Erythroblast (primary cell): ENCODE data around the gene MYL7.

Experiments used
- DNase-seq, 2 experiments: peaks; one replicate each; lab custom pipeline; 2025; lab: John Stamatoyannopoulos, UW
- GATA1 ChIP-seq: IDR thresholded peaks from 2 replicates; pipeline ENCODE4 v1.6.1; 2011; ENCODE audit warnings: low read depth, mild to moderate bottlenecking, control low read depth, low read length, moderate library complexity
- POLR2A ChIP-seq: IDR thresholded peaks from 2 replicates; pipeline ENCODE4 v1.6.1; 2011; ENCODE audit warnings: mild to moderate bottlenecking, low read length

The MYL7 gene, protein sequence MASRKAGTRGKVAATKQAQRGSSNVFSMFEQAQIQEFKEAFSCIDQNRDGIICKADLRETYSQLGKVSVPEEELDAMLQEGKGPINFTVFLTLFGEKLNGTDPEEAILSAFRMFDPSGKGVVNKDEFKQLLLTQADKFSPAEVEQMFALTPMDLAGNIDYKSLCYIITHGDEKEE

DNA sequence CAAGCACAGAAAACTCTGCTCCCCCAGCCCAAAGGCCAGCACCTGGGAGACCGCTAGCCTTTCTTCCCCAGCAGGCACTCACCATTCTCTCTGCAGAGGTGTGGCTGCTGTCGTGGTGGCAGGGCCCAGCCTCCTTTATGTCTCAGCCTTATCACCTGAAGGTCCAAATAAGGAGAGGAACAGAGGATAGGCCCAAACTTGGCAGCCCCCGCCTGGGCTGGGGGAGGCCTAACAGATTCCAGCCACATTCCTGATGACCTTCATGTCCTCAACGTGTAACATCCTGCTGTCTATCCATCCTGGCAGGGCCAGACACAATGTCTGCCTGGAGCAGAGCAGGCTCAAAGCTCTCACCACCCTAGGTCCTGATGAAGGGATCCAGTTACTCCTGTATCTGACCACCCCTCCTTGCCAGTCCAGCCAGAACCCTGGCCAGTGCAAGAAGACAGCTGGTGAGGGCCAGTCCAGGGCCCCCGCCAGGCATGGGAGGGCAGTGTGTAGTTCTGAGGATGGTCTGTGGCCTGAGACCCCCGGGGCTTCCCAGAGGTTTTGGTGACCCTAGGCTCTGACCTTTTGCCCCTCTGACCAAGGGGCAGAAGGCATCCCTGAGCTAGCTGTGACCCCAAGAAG, at the start of gene MYL7:
Gene MYL7 (minus strand): TSS at position 112 of the 630 bp plus-strand sequence. CDS start 27 bp downstream, at position 85.
- no peak for TF ChIP-seq GATA1
- no peak for DNase-seq

DNA sequence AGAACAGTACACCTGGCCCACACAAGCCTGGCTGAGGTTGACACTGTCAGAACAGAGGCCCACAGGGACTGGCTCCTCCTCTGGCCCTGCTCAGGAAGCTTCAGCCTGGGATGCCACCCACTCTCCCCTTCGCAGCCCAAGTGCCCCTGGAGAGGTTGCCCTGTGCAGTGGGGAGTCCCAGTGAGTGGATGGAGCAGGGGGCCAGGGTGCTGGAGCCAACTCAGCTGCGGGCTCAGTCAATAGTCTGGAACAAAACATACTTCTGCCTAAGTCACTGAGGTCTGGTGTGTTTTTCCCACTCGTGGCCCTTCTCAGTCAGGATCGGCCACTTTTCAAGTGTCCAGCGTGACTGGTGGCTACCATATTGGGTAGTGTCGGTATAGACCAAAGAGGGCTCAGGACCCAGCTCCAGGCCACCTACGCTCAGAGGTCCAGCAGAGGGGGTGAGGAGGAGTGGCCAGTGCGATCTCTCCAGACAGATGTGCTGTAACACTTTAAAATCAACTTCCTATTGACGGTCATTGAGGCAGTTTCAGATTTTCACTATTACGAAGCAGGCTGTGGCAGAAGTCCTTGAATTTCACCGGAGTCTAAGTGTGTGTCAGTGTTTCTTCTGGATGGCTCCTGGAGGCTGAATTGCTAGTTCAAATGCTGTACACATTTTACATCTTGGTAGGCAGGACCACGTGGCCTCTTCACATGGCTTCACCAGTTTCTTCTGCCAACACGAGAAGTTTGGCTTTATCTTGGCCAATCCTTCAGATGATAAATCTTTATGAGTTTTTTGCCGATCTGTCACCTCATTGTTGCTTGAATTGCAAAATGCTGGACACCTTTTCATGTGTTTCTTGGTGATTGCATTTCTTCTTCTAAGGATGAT, 49.1 kb upstream of the MYL7 start:
- DNase-seq = no peak
- TF ChIP-seq POLR2A (no peak), GATA1 (no peak)

DNA sequence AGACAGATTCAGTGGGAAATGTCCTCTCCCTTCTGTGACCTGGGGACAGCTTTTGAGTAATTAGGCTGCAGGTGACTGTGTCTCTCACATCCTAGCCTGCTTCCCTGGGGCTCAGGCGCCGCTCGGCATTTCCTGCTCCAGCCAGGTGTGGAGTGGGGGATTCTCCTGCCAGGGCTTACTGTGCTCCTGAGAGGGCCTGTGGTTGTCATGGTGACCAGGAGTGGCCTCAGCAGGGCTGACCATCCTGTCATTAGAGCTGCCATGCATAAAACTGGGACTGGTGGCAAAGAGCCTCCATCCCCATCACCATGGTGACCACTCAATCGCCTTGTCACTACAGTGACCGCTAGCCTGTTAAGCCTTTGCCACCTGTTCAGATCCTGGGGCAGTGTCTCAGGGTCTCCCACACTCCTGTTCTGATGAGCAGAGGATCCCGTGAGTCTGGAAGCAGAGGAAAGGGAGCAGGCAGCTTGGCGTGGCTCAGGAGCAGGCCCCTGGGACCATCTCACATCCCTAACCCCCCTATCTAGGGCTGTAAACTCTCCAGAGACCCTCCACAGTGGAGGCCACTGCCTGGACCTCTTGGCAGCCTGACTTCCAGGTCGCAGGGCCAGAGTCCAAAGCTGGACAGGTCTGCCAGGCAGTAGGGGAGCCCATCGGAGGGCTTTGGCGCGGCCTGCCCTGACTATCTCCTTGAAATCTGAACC, 48.3 kb upstream of the MYL7 start, which contains the start of gene GCK:
Gene GCK (minus strand): TSS at position 154 of the 707 bp plus-strand sequence. CDS start 486 bp downstream, outside the sequence.
- TF ChIP-seq POLR2A = no peak
- no peak for TF ChIP-seq GATA1

DNA sequence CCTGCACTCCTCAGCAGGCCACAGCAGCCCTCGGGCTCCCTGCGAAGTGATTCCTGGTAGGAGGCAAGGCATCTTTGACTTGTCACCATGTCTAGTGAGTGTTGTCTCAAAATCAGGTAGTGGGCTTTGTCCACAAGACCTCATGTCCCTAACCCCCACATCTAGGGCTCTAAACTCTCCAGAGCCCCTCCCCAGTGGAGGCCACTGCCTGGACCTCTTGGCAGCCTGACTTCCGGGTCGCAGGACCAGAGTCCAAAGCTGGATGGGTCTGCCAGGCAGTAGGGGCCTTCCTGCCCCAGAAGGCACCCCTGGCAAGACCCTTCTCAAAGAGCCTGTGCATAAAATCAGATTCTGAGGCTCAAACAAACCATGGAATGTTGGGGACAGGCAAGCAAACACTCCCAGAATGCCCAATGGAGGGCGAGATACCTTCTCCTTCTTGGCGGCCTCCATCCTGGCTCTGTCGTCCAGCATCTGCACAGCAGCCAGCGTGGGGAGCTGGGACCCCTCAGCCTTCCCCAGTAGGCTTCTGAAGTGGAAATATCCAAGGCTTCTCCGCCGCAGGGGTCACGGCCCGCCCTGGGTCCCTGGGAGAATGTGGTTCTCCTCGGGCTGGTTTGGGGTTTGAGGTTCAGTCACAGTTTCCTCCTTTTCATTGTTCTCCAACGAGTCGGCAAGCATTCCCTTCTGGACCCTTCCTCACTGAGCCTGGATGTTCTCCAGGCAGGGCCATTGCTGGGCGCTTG, 47.5 kb upstream of the MYL7 start:
- TF ChIP-seq GATA1 (no peak), POLR2A (no peak)
- DNase-seq = no peak

More for the DNA sequence above, 48.3 kb upstream of the MYL7 start, which contains the start of gene GCK:
- DNase-seq = no peak

DNA sequence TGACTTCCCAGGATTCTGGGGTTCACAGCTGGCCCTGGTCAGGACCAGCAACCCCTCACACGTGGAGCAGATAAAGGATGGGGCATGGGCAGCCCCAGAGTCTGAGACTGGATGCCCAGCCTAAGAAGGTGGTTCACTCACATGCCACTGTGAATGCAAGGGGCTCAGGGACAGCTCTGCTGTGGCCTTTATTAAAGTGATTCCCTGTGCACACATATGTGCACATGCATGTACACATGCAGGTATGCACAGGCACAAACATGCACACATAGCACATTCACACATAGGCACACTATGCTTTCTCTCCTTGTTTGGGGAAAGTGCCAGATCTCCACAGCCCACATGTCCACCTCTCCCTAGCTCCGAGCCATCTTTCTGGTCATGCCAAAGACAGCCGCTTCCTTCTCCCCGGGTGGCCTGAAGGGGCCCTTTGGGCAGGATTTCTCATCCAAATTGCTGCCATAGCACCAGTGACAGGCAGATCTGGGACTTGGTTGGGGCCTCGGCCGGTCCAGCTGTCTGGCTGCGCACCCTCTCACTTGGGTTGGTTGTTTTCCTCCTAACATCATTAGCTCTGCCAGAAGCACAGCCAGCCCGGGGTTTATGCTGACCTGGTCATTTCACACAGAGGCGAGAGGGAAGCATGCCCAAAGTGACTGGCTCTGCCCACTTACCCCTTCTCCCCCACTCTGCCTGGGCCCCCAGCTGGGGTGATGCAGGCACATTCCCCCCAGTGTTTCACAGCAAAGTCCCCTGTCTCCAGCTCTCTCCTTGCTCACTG, 46.7 kb upstream of the MYL7 start:
- no peak for DNase-seq
- no peak for TF ChIP-seq GATA1
- no peak for TF ChIP-seq POLR2A

DNA sequence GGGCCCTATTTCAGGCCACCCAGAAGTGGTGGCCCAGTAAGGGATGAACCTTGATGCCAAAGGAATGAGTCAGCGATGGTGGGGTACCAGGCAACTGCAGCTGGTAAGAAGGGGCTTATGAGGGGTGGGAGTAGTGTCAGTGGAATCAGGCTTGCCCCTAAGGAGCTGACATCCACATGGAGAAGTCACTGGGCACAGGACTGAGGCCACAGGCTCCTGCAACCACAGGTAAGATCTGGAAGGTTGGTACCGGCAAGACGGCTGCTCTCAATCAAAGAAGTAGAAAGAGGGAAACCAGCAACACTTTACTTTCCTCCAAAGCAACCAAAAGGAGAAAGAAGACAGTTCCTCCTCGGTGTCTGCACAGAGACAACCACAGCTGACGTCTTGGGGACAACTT, 45.6 kb upstream of the MYL7 start:
- no peak for TF ChIP-seq POLR2A
- no peak for TF ChIP-seq GATA1

DNA sequence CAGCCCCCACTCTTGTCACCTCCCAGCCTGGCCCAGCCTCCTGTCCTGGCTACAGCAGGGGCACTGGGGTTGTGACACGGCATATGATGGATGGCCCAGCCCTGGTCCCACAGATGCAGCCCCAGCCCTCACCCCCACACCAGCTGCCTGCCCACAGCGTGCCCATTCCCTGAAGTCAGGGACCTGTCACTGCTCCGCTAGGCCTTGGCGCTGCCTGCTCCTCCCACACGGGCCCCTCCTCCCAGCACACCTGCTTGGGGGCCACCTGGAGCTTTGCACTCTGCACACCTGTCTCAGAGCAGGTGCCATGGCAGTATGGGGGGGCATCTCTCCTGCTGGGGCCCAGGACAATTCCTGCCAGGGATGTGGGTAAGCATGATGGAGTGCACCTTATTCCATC, 44.6 kb upstream of the MYL7 start:
- DNase-seq = no peak
- TF ChIP-seq GATA1 = no peak
- TF ChIP-seq POLR2A = no peak

More for the DNA sequence above, 45.6 kb upstream of the MYL7 start:
- DNase-seq = no peak

DNA sequence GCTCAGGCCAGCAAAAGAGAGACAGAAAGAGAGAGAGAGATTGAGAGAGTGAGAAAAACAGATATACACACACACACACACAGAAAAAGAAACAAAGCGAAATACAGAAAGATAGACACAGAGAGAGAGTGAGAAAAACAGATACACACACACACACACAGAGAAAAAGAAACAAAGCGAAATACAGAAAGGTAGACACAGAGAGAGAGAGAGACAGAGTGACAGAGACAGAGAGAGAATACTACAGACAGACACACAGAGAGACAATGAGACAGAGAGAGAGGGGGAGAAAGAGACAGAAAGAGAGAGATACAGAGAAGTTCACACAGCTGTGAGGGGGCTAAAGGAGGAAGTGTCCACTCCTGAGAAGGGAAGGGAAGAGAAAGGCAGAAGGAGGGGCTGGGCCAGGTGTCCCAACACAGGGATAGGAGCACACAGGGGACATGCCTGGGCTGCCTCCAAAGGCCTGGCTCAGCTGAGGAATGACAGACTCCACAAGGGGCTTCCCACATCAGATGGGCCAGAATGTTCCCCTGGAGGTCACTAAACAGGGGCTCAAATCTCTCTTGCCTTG, 43.8 kb upstream of the MYL7 start:
- TF ChIP-seq GATA1 (no peak), POLR2A (no peak)
- no peak for DNase-seq

DNA sequence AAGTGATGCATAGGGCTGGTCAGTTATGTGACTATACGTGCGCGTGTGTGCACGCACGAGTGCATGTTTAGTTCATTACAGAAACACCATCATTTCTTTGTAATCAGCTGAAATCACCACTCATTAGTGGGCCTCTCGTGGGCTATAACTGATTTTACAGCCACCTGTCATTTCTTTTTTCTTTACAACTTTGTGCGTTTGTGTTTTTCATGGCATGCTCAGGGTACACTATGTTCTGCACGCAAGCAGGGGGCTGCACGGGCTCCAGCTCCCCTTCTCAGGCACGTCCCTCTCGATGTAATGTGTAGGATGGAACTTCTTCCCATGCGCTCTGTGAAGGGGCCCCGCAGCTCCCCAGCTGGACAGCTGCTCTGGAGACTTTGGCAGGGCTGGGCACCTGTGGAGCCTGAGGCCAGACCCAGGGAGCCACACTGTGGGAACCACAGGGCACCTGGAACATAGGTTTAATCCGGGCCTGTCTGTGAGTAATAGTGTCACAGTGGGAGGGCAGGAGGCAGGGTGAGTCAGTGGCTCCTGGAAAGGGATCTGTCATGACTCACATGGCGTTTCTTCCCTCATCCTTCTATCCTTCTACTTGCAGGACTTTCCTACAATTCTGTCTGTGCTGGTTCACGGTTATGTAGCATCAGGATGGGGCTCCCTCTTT, 43.2 kb upstream of the MYL7 start:
- TF ChIP-seq POLR2A (no peak), GATA1 (no peak)
- DNase-seq = no peak

DNA sequence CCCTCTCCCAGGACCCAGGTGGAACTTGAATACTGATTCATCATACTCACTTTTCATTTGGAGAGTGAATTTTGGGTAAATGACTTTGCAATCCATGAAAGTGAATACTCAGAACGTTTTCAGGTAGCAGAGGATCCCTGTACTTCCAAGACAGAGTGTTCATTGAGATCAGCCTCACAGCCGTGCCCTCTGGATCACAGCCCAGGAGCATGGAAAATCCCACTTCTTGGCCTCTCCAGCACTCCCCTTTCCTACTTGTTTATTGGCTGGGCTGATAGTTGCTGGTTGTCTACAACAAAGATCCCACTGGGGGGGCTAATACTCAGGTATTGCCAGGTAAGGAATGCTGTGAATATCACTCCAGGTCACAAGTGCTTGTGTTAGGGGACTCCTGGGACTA, 42.3 kb upstream of the MYL7 start:
- no peak for DNase-seq
- TF ChIP-seq GATA1 = no peak
- no peak for TF ChIP-seq POLR2A

DNA sequence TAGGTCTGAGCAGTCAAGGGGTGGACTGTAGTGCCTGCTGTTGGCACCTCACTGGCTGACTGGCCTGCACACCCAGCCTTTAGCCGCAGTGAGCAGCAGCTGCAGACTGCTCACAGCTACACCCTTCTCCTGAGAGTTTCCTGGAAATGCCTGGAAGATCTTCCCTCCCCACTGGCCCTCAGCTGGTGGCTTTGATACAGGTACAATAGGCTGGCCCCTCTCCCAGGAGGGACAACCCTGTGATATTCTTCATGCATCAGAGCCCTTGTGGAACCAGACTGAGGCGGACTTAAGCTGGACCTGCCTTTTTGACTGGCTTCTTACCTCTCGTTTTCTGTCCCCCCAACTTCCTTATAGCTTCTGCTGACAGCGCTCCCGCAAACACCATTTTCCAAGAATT, 41.7 kb upstream of the MYL7 start:
- no peak for DNase-seq
- no peak for TF ChIP-seq POLR2A
- no peak for TF ChIP-seq GATA1
